ENCODE data around the gene PTPRC. TPM values are rescaled to one million over a fixed set of nuclear protein-coding genes. Genes with fewer than 3 reads are reported as not detected.

The PTPRC gene
- total RNA-seq, 1 donor from 2014 or later, result 4.5 TPM

- DNase-seq, result no peak
Measured at GRCh38 chr1:198761859-198762616, 123.2 kb downstream of the PTPRC start.

GRCh38 chr1:198763298-198763714 is 124.5 kb downstream of the PTPRC start:
- DNase-seq, result no peak

GRCh38 chr1:198764748-198765147 is 125.9 kb downstream of the PTPRC start:
- DNase-seq, result no peak

DNA sequence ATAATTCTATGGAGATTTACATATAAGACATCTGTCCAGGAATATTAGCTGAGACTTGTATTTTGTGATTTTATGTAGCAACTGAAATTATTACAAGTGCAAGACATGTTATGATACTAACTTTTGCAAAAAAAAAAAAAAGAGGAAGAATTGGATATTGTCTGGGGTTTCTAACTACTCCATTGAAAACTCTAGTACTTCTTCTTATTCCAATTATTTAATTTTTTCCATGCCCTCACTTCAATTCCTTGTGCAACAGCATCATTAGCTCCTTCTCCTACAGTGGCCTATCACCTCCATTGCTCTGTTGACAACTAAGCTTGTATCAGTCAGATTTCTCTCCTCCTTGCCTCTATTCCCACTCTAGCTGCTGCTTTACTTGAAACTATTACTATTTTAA is 126.6 kb downstream of the PTPRC start:
- DNase-seq, result no peak

DNA sequence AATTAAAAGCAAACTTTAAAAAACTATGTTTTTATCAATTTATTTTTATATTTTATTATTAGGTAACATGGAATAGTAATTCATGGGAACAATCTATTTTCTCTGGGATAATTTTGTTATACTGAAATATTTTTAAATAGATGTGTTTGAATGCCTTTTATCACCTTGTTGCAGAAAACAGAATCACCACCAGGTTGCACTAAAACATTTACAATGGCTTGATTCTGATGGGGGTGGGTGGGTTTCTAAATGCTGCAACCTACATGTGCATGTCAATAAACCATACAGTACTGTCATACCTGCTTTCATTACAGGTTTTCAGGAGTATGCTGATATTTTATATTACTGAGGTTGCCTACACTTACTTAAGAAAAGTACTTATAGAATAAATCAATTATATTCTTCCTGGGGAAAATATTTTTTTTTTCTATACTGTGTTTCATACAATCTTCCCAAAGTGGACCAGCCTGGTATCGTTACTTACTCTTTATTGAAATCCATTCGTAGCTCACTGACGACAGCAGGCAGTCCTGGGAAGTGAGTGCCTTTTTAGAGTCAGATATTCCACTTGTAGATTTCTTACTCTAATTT is 132.8 kb downstream of the PTPRC start:
- no peak for DNase-seq

DNA sequence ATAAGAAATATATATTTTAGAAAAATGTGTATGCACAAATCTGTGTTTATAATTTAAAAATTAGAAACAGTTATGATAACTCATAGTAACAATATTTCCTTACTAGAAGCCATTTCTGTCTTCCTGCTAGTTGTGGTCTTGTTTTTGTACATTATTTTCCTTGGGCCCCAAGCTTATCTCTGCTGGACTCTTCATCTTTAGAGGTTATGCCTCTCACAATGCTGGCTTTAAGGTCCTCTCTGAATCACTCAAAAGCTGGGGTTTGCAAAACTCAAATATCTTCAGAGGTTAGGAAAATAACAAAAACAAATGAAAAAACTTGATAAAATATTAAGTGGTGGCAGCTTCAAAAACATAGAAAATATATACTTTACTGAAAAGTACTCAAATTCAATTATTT is 133.8 kb downstream of the PTPRC start:
- no peak for DNase-seq

DNA sequence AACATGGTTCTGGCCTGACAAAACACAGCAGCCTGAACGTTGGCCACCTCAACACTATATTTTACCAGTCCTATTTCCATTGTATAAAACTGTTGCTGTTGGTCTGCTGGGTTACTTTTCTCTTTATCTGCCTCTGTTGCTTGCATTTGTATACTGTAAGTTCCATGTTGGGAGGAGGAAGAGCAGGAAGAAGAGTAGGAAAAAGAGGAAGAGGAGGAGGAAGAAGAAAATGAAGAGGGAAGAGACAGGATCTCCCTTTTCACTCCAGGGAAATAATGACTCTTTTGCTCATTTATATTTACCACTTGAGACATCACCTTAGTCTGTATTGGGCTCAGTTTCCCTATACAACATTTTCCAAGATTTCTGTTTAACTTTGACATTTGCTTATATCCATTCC is 134.2 kb downstream of the PTPRC start:
- DNase-seq, result no peak

- DNase-seq, result no peak
Measured at GRCh38 chr1:198773523-198773922, 134.7 kb downstream of the PTPRC start.

GRCh38 chr1:198774421-198774820 is 135.6 kb downstream of the PTPRC start:
- no peak for DNase-seq

DNA sequence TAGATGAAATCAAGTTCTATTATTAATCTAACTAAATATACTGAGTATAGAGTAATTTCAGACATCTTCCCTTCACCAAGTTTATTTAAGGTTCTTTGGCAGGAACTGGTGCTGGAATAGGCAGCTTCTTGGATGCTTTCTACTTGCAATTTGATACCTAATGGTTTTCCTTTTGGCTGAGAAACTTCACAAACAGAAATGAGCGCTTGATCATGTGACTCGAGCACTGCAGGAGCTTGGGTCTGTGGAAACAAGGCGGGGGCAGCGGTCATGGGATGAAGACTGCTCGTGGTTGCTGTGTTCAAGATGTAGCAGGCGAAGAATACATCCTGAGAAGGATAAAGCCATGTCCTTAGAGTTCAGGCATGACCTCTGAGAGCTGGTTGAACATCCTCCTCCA is 136.8 kb downstream of the PTPRC start:
- DNase-seq, result no peak

DNA sequence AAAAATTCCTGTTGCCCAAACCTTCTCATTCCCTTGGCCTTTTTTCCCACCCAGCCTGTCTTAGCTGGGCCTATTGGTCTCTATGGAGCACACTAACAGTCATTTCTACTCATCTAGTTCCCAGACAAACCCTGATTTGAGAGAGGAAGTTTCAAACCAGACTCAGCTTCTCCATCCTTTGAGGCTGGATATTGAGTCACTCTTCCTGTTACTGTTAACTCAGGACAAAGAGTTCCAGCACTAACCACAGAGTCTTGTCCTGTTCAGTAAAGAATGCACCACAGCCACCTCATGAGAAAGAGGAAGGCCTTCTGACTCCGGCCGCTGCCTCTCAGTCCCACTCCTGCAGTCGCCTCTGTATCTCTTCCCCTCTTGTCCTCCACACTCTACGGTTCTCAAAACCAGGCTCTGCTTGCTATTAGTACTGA is 137.8 kb downstream of the PTPRC start:
- no peak for DNase-seq

- no peak for DNase-seq
Measured at GRCh38 chr1:198778049-198778448, 139.2 kb downstream of the PTPRC start.

DNA sequence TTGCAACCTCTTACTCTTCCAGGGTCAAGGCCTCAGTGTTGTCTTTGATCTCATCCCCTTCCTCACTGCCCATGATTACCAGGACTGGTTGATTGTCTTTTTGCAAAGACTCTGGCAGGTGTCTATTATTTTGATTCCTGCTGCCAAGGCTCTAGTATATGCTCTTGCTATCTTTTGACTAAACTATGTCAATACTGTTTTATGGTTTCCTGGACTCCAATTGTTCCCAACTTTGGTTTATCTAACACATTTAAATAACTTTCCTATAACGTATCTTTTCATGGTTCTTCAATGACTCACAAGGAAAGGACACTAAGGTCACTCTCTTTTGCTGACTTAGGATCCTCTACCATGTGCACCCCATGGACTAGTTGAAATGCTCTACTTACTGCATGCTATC is 141.5 kb downstream of the PTPRC start:
- DNase-seq, result no peak

DNA sequence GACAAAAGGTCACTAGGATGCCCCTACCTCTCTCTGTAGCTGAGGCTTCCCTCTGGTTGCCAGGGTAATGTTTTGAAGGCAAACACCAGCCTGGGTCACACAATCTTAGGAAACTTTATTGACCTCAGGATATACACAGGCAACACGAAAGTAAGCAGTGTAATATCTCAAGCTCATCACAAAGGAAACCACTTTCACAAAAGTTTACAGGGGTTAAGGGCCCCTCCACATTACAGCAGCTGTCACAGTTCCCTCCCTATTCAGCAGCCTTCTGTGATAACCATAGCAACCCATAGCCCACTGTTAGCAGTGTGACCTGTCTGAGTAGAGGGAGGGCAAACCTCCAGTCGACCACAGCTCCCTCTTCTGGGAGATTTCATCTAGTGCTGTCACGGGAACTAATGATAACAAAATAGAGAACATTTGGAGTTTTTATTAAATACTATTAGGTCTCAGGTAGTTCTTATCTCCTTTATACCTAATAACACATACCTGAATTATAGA is 149.8 kb downstream of the PTPRC start:
- DNase-seq, result no peak

DNA sequence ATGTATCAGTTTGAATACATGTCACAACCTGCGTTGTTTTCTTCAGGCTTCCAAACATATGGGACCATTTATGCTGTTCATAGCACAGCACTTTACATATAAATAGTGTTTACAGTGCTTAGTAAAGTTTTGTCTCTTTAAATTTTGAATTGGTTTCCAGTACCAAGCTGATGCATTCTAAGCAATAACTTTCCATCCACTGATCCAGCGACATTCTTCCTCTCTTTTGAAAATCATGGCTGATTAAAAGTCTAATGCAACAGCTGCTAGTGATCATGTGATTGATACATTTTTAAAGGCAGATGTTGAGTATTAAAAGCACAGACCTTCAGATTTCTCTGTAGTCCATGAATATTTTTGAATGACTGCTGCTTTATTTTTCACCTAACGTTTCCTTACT is 154.9 kb downstream of the PTPRC start:
- no peak for DNase-seq

GRCh38 chr1:198794498-198794897 is 155.7 kb downstream of the PTPRC start:
- DNase-seq, result no peak

GRCh38 chr1:198797656-198798055 is 158.8 kb downstream of the PTPRC start:
- no peak for DNase-seq

DNA sequence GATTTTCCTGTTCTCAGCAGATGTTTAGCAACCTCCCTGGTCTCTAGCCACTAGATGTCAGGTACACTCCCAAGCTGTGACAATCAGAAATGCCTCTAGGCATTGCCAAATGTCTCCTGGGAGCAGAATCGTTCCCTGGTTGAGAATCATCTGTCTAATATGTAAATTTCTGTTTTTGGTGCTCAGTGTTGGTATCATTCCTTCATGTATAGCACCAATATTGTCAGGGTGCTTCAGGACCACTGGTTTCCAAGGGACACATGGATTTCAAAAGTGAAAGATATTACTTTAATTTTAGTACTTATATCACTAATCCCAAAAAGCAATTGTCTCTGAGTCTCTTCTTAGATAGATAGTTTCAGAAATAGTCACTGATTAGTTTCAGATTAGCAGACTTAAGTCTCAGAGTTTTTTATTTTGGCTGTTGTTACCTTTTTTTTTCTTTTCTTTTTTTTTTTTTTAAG is 160.1 kb downstream of the PTPRC start:
- DNase-seq, result no peak

- DNase-seq, result no peak
Measured at GRCh38 chr1:198805498-198806151, 166.8 kb downstream of the PTPRC start.

DNA sequence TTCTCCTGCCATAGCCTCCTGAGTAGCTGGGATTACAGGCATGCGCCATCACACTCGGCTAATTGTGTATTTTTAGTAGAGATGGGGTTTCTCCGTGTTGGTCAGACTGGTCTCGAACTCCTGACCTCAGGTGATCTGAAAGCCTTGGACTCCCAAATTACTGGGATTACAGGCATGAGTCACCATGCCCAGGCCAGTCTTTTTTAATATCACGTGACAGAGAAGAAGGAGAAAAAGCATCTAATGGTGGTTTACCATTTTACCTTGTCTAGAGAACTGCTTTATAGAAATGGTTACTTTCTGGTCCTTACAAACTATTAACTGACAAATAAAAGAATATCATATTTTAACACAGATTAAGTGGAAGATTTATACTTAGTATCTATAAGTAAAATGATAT is 168.0 kb downstream of the PTPRC start:
- no peak for DNase-seq

Data from occipital lobe (tissue), 2 donors.